GM20000 (cell line): ENCODE results near the gene RFT1.
A peak's percentile ranks its signal among the peaks of the same experiment; 100 is the strongest.

Source experiments
- DNase-seq: peaks from one replicate; pipeline ENCODE4 v3.0.0; 2012; ENCODE audit warnings: low spot score
- CTCF ChIP-seq: IDR thresholded peaks from 2 replicates; pipeline ENCODE4 v1.5.1; 2012; ENCODE audit warnings: mild to moderate bottlenecking, control low read depth; ENCODE audit errors: extremely low read depth, missing control alignments

The RFT1 gene

GRCh38 chr3:53173107-53173506 is 42.9 kb upstream of the RFT1 start:
- DNase-seq, result no peak
- no peak for TF ChIP-seq CTCF

- no peak for TF ChIP-seq CTCF
- DNase-seq, result no peak
Measured at GRCh38 chr3:53171827-53172505, 41.7 kb upstream of the RFT1 start.

GRCh38 chr3:53171064-53171418 is 40.8 kb upstream of the RFT1 start:
- no peak for TF ChIP-seq CTCF
- no peak for DNase-seq

- DNase-seq, result peak; percentile 69
- no peak for TF ChIP-seq CTCF
Measured at GRCh38 chr3:53170325-53171063, 40.3 kb upstream of the RFT1 start.

- no peak for TF ChIP-seq CTCF
- no peak for DNase-seq
Measured at GRCh38 chr3:53169832-53170324, 39.6 kb upstream of the RFT1 start.

GRCh38 chr3:53169045-53169831 is 39.0 kb upstream of the RFT1 start:
- TF ChIP-seq CTCF, result no peak
- no peak for DNase-seq
